IgD-negative memory B cell (primary cell): Measurements from ENCODE around the gene EED. TPM values are rescaled to one million over a fixed set of nuclear protein-coding genes. Genes with fewer than 3 reads are reported as not detected.
A peak's percentile ranks its signal among the peaks of the same experiment; 100 is the strongest.

Experiments
- H3K27ac Mint-ChIP-seq, 3 donors: one replicate each; pipeline ENCODE4 v1.8.0; 2020 to 2022; ENCODE audit warnings: mild to moderate bottlenecking in 3 of 3, mixed read lengths in 3 of 3, moderate library complexity in 1 of 3
- H3K27me3 Mint-ChIP-seq: one replicate; pipeline ENCODE4 v1.8.0; 2021; ENCODE audit warnings: mixed read lengths
- H3K36me3 Mint-ChIP-seq: one replicate; pipeline ENCODE4 v1.8.0; 2020; ENCODE audit warnings: mild to moderate bottlenecking, mixed read lengths
- H3K4me1 Mint-ChIP-seq, 3 donors: one replicate each; pipeline ENCODE4 v1.8.0; 2020 to 2022; ENCODE audit warnings: mixed read lengths in 3 of 3, mild to moderate bottlenecking in 1 of 3
- H3K4me3 Mint-ChIP-seq, 4 donors: one replicate each; pipeline ENCODE4 v1.8.0; 2020 to 2022; ENCODE audit warnings: mild to moderate bottlenecking in 4 of 4, mixed read lengths in 4 of 4, moderate library complexity in 3 of 4
- H3K9me3 Mint-ChIP-seq, 3 donors: one replicate each; pipeline ENCODE4 v1.8.0; 2020 to 2021; ENCODE audit warnings: mixed read lengths in 3 of 3, mild to moderate bottlenecking in 1 of 3
- polyA plus RNA-seq: library from polyadenylated mRNA; unstranded; fragments of 300-500 nt; fragmentation: Illumina TruSeq; gene quantifications from one replicate; pipeline ENCODE4 v1.2.3, GENCODE V29; 2021

EED gene
- polyA plus RNA-seq, 1 donor from 2014 or later, result 20.2 TPM

DNA sequence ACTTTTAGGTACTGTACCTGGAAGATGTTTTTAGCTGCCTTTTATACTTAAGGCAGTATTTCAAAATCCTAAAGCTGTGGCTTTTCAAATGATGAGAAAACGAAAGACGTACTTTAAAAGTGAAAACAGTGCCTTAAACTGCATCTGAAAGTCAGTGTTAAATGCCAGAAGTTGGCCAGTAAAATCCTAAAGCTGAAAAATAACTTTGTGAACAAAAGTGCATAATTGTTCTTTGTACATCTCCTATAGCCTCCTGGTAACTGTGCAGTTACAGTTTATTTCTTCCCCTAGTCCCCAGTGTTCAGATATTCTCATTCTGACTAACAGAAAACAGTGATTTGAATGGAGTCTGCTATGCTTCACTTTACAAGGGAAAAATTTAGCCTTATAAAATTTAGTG is 6.8 kb downstream of the EED start:
- H3K9me3 Mint-ChIP-seq, result no peaks in the 10 kb centered on the region
- peak overlapping the region; percentile 39 to 59 (median 47) for H3K27ac Mint-ChIP-seq
- peaks cover 49 to 57% (median 56%) of the 10 kb centered on the region in 3 donors for H3K4me1 Mint-ChIP-seq
- H3K4me3 Mint-ChIP-seq, result peak overlapping the region; percentile 13 to 72 (median 66)
- peaks cover 3% of the 10 kb centered on the region for H3K36me3 Mint-ChIP-seq
- no peaks in the 10 kb centered on the region for H3K27me3 Mint-ChIP-seq

- Mint-ChIP-seq H3K27me3 (no peaks in the 10 kb centered on the region), H3K27ac (peak overlapping the region in 2 of 3 donors; percentile 39 to 81), H3K4me1 (peaks cover 21 to 32% (median 22%) of the 10 kb centered on the region in 3 donors), H3K9me3 (no peaks in the 10 kb centered on the region), H3K36me3 (peaks cover 9% of the 10 kb centered on the region), H3K4me3 (peak overlapping the region in 1 of 4 donors; percentile 23)
Measured at GRCh38 chr11:86255896-86256295, 11.3 kb downstream of the EED start.

- H3K27ac Mint-ChIP-seq, result peak overlapping the region in 1 of 3 donors; percentile 39
- H3K4me1 Mint-ChIP-seq, result peaks cover 16 to 26% (median 17%) of the 10 kb centered on the region in 3 donors
- H3K36me3 Mint-ChIP-seq, result peaks cover 9% of the 10 kb centered on the region
- no peaks in the 10 kb centered on the region for H3K9me3 Mint-ChIP-seq
- no peaks in the 10 kb centered on the region for H3K27me3 Mint-ChIP-seq
- peak overlapping the region in 1 of 4 donors; percentile 86 for H3K4me3 Mint-ChIP-seq
Measured at GRCh38 chr11:86256608-86257007, 12.1 kb downstream of the EED start.

GRCh38 chr11:86257446-86257845 is 12.9 kb downstream of the EED start:
- peaks cover 9% of the 10 kb centered on the region for H3K36me3 Mint-ChIP-seq
- peak overlapping the region in 1 of 3 donors; percentile 43 for H3K27ac Mint-ChIP-seq
- H3K4me3 Mint-ChIP-seq, result no peak overlapping the region

GRCh38 chr11:86259730-86260129 is 15.2 kb downstream of the EED start:
- H3K27me3 Mint-ChIP-seq, result no peaks in the 10 kb centered on the region
- H3K9me3 Mint-ChIP-seq, result no peaks in the 10 kb centered on the region
- peak overlapping the region in 1 of 3 donors; percentile 8 for H3K27ac Mint-ChIP-seq
- no peak overlapping the region for H3K4me3 Mint-ChIP-seq
- peaks cover 10 to 16% (median 11%) of the 10 kb centered on the region in 3 donors for H3K4me1 Mint-ChIP-seq
- H3K36me3 Mint-ChIP-seq, result peaks cover 10% of the 10 kb centered on the region

More at GRCh38 chr11:86257446-86257845, 12.9 kb downstream of the EED start:
- peaks cover 12 to 19% (median 12%) of the 10 kb centered on the region in 3 donors for H3K4me1 Mint-ChIP-seq
- no peaks in the 10 kb centered on the region for H3K9me3 Mint-ChIP-seq
- no peaks in the 10 kb centered on the region for H3K27me3 Mint-ChIP-seq

- Mint-ChIP-seq H3K27me3 (no peaks in the 10 kb centered on the region), H3K36me3 (peaks cover 10% of the 10 kb centered on the region), H3K4me1 (peaks cover 2 to 7% (median 3%) of the 10 kb centered on the region in 3 donors), H3K27ac (no peak overlapping the region), H3K4me3 (no peak overlapping the region), H3K9me3 (no peaks in the 10 kb centered on the region)
Measured at GRCh38 chr11:86261328-86261727, 16.8 kb downstream of the EED start.

DNA sequence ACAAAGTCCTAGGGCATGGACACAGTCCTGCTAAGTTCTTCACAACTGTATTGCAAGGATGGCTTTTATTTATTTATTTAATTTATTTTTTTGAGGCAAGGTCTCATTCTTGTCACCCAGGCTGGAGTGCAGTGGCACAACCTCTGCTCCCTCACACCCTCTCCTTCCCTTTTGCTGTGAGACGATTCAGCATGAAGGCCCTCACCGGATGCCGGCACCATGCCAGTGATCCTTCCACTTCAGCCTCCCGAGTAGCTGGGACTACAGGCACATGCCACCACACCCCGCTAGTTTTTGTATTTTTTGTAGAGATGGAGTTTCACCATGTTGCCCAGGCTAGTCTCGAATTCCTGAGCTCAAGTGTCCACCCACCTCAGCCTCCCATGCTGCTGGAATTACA is 17.8 kb downstream of the EED start:
- peaks cover 9% of the 10 kb centered on the region for H3K36me3 Mint-ChIP-seq
- H3K4me1 Mint-ChIP-seq, result peaks cover 0 to 7% (median 1%) of the 10 kb centered on the region in 3 donors
- no peaks in the 10 kb centered on the region for H3K9me3 Mint-ChIP-seq
- H3K27me3 Mint-ChIP-seq, result no peaks in the 10 kb centered on the region
- H3K4me3 Mint-ChIP-seq, result no peak overlapping the region
- no peak overlapping the region for H3K27ac Mint-ChIP-seq

GRCh38 chr11:86264649-86265048 is 20.1 kb downstream of the EED start:
- Mint-ChIP-seq H3K4me1 (peaks cover 0 to 4% (median 1%) of the 10 kb centered on the region in 3 donors), H3K9me3 (no peaks in the 10 kb centered on the region), H3K27me3 (no peaks in the 10 kb centered on the region), H3K27ac (no peak overlapping the region), H3K4me3 (no peak overlapping the region), H3K36me3 (peaks cover 9% of the 10 kb centered on the region)

DNA sequence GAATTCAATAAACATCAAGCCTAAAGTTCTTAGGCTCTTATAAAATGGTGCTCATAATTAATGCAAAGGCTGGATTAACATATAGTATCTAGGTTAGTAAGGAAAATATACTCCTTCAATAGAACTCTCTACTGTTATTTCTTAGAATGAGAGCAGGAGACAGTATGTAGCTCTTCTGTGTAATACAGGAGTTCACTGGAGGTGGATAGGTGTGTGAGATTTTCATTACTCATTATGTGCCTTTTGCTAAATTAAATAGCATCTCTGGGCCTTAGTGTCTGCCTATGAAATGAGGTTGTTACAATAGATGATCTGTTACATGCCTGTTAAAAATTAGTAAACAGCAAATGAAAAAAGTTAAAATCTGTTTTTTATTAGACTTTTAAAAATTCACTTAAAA is 20.6 kb downstream of the EED start:
- peaks cover 14% of the 10 kb centered on the region for H3K36me3 Mint-ChIP-seq
- H3K4me3 Mint-ChIP-seq, result no peak overlapping the region
- H3K9me3 Mint-ChIP-seq, result no peaks in the 10 kb centered on the region
- peaks cover 0 to 4% (median 4%) of the 10 kb centered on the region in 3 donors for H3K4me1 Mint-ChIP-seq
- no peaks in the 10 kb centered on the region for H3K27me3 Mint-ChIP-seq
- H3K27ac Mint-ChIP-seq, result no peak overlapping the region

DNA sequence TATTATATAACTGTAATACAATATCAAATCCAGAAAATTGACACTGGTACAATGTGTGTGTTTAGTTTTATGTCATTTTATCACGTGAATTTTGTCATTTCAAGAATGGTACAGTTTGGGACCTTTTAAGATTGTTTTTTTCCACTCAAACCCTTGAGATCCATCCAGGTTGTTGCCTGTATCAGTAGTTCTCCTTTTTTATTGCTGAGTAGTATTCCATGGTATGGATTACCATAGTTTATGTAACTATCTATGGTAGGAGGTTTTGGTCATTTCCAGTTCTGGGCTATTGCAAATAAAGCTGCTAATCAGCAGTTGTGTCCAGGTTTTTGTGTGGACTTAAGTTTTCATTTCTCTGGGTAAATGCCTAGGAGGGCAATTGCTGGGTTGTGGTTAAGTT is 25.1 kb downstream of the EED start:
- Mint-ChIP-seq H3K4me1 (peaks cover 7 to 13% (median 8%) of the 10 kb centered on the region in 3 donors), H3K36me3 (peaks cover 17% of the 10 kb centered on the region), H3K4me3 (no peak overlapping the region), H3K27me3 (no peaks in the 10 kb centered on the region), H3K9me3 (no peaks in the 10 kb centered on the region), H3K27ac (no peak overlapping the region)

- Mint-ChIP-seq H3K4me3 (no peak overlapping the region), H3K4me1 (peaks cover 11 to 17% (median 13%) of the 10 kb centered on the region in 3 donors), H3K27ac (no peak overlapping the region), H3K9me3 (peaks cover 1 to 3% (median 3%) of the 10 kb centered on the region in 3 donors), H3K27me3 (no peaks in the 10 kb centered on the region), H3K36me3 (peaks cover 18% of the 10 kb centered on the region)
Measured at GRCh38 chr11:86274503-86274902, 29.9 kb downstream of the EED start.

GRCh38 chr11:86274999-86275398 is 30.4 kb downstream of the EED start:
- Mint-ChIP-seq H3K27ac (no peak overlapping the region), H3K4me3 (no peak overlapping the region), H3K27me3 (no peaks in the 10 kb centered on the region), H3K4me1 (peaks cover 11 to 17% (median 13%) of the 10 kb centered on the region in 3 donors), H3K9me3 (peaks cover 1 to 3% (median 3%) of the 10 kb centered on the region in 3 donors), H3K36me3 (peaks cover 18% of the 10 kb centered on the region)

DNA sequence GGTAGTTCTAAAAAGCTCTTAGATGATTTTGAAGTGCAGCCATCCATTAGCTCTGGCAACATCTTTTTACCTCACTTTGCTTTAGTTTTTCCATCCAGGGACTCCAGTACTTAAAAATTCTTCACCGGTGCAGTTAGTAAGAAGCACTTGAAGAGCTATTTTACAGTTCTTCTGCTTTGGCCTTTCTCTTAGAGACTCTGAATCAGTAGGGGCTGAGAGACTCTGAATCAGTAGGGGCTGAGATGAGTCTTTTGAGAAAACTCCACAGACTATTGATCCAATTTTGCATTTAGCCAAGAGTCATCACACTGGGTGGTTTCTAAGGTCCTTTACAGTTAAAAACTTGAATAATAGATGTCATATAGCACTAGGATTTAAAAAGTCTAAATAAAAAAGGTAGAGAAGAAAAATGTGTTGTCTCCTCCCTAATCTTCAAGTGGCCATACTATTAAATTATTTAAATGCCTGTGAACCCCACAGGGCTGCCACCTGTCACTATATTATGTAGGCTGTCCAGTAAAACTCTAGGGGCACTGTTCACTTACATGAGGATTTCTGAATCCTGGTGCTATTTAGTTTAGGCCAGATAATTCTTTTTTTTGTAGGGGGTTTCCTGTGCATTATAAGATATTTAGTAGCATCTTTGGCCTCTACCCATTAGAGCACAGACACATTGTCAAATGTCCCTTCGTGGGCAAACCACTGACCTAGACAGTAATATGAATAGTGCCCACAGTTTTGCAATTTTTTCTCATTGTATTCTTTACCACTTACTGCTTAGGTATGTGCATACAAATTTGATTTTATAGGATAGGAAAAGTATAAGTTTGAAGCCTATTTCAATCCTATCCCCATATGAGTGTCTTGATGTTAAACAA is 31.2 kb downstream of the EED start:
- Mint-ChIP-seq H3K36me3 (peaks cover 14% of the 10 kb centered on the region), H3K27ac (peak overlapping the region in 1 of 3 donors; percentile 49), H3K27me3 (no peaks in the 10 kb centered on the region), H3K9me3 (peaks cover 1 to 5% (median 3%) of the 10 kb centered on the region in 3 donors), H3K4me3 (no peak overlapping the region), H3K4me1 (peaks cover 9 to 14% (median 13%) of the 10 kb centered on the region in 3 donors)

DNA sequence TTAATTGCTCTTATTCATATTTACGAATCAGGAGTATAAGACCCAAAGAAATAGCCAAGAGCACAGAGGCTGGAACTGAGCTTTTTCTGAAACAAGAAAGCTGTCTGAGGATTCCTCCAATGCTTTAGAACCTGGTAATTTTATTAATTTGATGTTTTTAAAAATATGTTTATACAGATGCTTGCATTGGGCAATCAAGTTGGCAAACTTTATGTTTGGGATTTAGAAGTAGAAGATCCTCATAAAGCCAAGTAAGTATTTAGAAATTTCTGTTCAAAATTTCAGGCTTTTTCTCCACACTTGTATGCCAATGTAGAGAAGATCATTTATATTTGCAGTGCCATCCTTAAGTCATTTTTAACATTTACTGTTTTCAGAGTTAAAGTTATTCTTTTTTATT is 33.2 kb downstream of the EED start:
- Mint-ChIP-seq H3K9me3 (peaks cover 1 to 5% (median 3%) of the 10 kb centered on the region in 3 donors), H3K4me1 (peaks cover 7 to 13% (median 8%) of the 10 kb centered on the region in 3 donors), H3K27ac (no peak overlapping the region), H3K27me3 (no peaks in the 10 kb centered on the region), H3K36me3 (peaks cover 15% of the 10 kb centered on the region), H3K4me3 (no peak overlapping the region)

DNA sequence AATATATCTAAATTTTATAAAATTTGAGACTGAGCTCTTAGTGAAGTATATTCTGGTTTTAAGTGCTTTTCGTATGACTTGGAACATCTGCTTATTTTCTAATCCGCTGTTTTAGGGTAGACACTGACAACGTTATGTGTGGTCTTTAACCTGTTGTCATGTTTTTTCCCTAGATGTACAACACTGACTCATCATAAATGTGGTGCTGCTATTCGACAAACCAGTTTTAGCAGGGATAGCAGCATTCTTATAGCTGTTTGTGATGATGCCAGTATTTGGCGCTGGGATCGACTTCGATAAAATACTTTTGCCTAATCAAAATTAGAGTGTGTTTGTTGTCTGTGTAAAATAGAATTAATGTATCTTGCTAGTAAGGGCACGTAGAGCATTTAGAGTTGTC is 33.7 kb downstream of the EED start:
- Mint-ChIP-seq H3K4me3 (no peak overlapping the region), H3K27ac (no peak overlapping the region), H3K4me1 (peaks cover 7 to 13% (median 8%) of the 10 kb centered on the region in 3 donors), H3K27me3 (no peaks in the 10 kb centered on the region), H3K36me3 (peaks cover 15% of the 10 kb centered on the region), H3K9me3 (peaks cover 1 to 5% (median 3%) of the 10 kb centered on the region in 3 donors)
